Glutamatergic neuron (in vitro differentiated cells): Measurements from ENCODE around the gene C1orf122. TPM values are rescaled to one million over a fixed set of nuclear protein-coding genes. Genes with fewer than 3 reads are reported as not detected.
A peak's percentile ranks its signal among the peaks of the same experiment; 100 is the strongest.

Source experiments
- DNase-seq: peaks from one replicate; pipeline ENCODE4 v3.0.0; 2022
- H3K27ac Mint-ChIP-seq: one replicate; pipeline ENCODE4 v1.8.0; 2020; ENCODE audit warnings: mild to moderate bottlenecking, mixed read lengths, inconsistent platforms; ENCODE audit not compliant: unreplicated experiment
- H3K27me3 Mint-ChIP-seq: one replicate; pipeline ENCODE4 v1.8.0; 2020; ENCODE audit warnings: mild to moderate bottlenecking, moderate library complexity, mixed read lengths, inconsistent platforms; ENCODE audit not compliant: unreplicated experiment
- H3K36me3 Mint-ChIP-seq: one replicate; pipeline ENCODE4 v1.8.0; 2020; ENCODE audit warnings: mild to moderate bottlenecking, mixed read lengths, inconsistent platforms; ENCODE audit not compliant: unreplicated experiment
- H3K4me1 Mint-ChIP-seq: one replicate; pipeline ENCODE4 v1.8.0; 2020; ENCODE audit warnings: mild to moderate bottlenecking, low read depth, mixed read lengths, inconsistent platforms; ENCODE audit not compliant: unreplicated experiment
- H3K4me3 Mint-ChIP-seq: one replicate; pipeline ENCODE4 v1.8.0; 2020; ENCODE audit warnings: mild to moderate bottlenecking, mixed read lengths, inconsistent platforms; ENCODE audit not compliant: unreplicated experiment
- H3K9me3 Mint-ChIP-seq: one replicate; pipeline ENCODE4 v1.8.0; 2020; ENCODE audit warnings: mild to moderate bottlenecking, moderate library complexity, mixed read lengths, inconsistent platforms; ENCODE audit not compliant: unreplicated experiment
- CTCF ChIP-seq: fragments of 200-600 bp; sonication (generic); IDR thresholded peaks from one replicate; pipeline ENCODE4 v1.5.0; 2021; ENCODE audit not compliant: partially characterized antibody, unreplicated experiment
- long read RNA-seq: library from polyadenylated mRNA; unstranded; transcript quantifications from one replicate; pipeline ENCODE4 v2.0.0, GENCODE V29; 2020; ENCODE audit not compliant: unreplicated experiment
- total RNA-seq: library from RNA; stranded (reverse); fragmentation: NEBNext Ultra II Directional; extraction: Animal tissue kit (Norgen Biotek cat#: 25700); gene quantifications from one replicate; pipeline ENCODE4 v1.2.1, GENCODE V29; 2021; ENCODE audit not compliant: unreplicated experiment

C1orf122 gene
- 57.3 TPM for total RNA-seq
- long read RNA-seq, transcript C1orf122-202 (2 exons, 2,229 nt) = major isoform, 21 of 37 reads
- long read RNA-seq, transcript C1orf122-201 (3 exons, 973 nt) = minor isoform, 8 of 37 reads
- long read RNA-seq, transcript C1orf122-204 (3 exons, 1,234 nt) = minor isoform, 8 of 37 reads
- long read RNA-seq, partial matches to known transcripts = 0 of 37 reads
- long read RNA-seq, other reads (novel, unspliced or antisense) = 0 of 37 reads

- Mint-ChIP-seq H3K9me3 (peaks cover 3% of the 10 kb centered on the region), H3K27me3 (no peaks in the 10 kb centered on the region), H3K4me1 (peaks cover 7% of the 10 kb centered on the region), H3K27ac (peak within 1 kb of the TSS; percentile 92), H3K4me3 (peak within 1 kb of the TSS; percentile 94), H3K36me3 (no peaks in the 10 kb centered on the region)
- TF ChIP-seq CTCF = no peak
- DNase-seq = peak; percentile 98
Measured at GRCh38 chr1:37807555-37808368, at the start of gene C1orf122, which contains the start of gene YRDC. TSS of gene C1orf122 (plus strand) at chr1:37807790. CDS start at chr1:37808405, 615 bp downstream. TSS of gene YRDC (minus strand) at chr1:37808208. CDS start at chr1:37808180, 28 bp downstream.

GRCh38 chr1:37759451-37759850 is 48.1 kb upstream of the C1orf122 start:
- Mint-ChIP-seq H3K4me3 (no peak overlapping the region), H3K9me3 (no peaks in the 10 kb centered on the region), H3K27me3 (peaks cover 13% of the 10 kb centered on the region), H3K4me1 (no peaks in the 10 kb centered on the region), H3K27ac (no peak overlapping the region), H3K36me3 (no peaks in the 10 kb centered on the region)
- TF ChIP-seq CTCF = no peak
- no peak for DNase-seq

GRCh38 chr1:37761416-37762095 is 46.0 kb upstream of the C1orf122 start:
- H3K27ac Mint-ChIP-seq = no peak overlapping the region
- peaks cover 5% of the 10 kb centered on the region for H3K4me1 Mint-ChIP-seq
- no peak for DNase-seq
- no peak for TF ChIP-seq CTCF
- no peak overlapping the region for H3K4me3 Mint-ChIP-seq
- no peaks in the 10 kb centered on the region for H3K36me3 Mint-ChIP-seq
- H3K27me3 Mint-ChIP-seq = peaks cover 14% of the 10 kb centered on the region
- H3K9me3 Mint-ChIP-seq = no peaks in the 10 kb centered on the region

- Mint-ChIP-seq H3K4me3 (no peak overlapping the region), H3K27ac (no peak overlapping the region), H3K4me1 (peaks cover 11% of the 10 kb centered on the region), H3K9me3 (no peaks in the 10 kb centered on the region), H3K27me3 (peaks cover 18% of the 10 kb centered on the region), H3K36me3 (no peaks in the 10 kb centered on the region)
- no peak for DNase-seq
- no peak for TF ChIP-seq CTCF
Measured at GRCh38 chr1:37762516-37762915, 45.1 kb upstream of the C1orf122 start.
